Mesendoderm (in vitro differentiated cells): Measurements from ENCODE around the gene TIMP2.
A peak's percentile ranks its signal among the peaks of the same experiment; 100 is the strongest.

ENCODE experiments used
- DNase-seq: peaks from one replicate; pipeline ENCODE4 v3.0.0; 2013
- H2AK5ac ChIP-seq: 2 replicates; pipeline ENCODE4 v1.6.1; 2013; ENCODE audit warnings: low read length, inconsistent platforms
- H2BK120ac ChIP-seq: 2 replicates; pipeline ENCODE4 v1.6.1; 2013; ENCODE audit warnings: low read depth, mild to moderate bottlenecking, low read length, moderate library complexity, mixed read lengths
- H2BK15ac ChIP-seq: replicated peaks from 2 replicates; pipeline ENCODE4 v1.6.1; 2013; ENCODE audit warnings: low read depth, mild to moderate bottlenecking, moderate library complexity
- H2BK5ac ChIP-seq: 2 replicates; pipeline ENCODE4 v1.6.1; 2013; ENCODE audit warnings: low read length, inconsistent platforms
- H3K18ac ChIP-seq: 2 replicates; pipeline ENCODE4 v1.6.1; 2013; ENCODE audit warnings: mild to moderate bottlenecking, low read length, mixed read lengths
- H3K23ac ChIP-seq: one replicate; pipeline ENCODE4 v1.6.1; 2013; ENCODE audit warnings: low read length
- H3K27ac ChIP-seq: 2 replicates; pipeline ENCODE4 v1.5.1; 2013; ENCODE audit warnings: low read depth, mild to moderate bottlenecking, inconsistent platforms, low read length, moderate library complexity
- H3K27me3 ChIP-seq: 2 replicates; pipeline ENCODE4 v1.6.1; 2013; ENCODE audit warnings: low read length, control low read depth, mild to moderate bottlenecking, inconsistent platforms; ENCODE audit not compliant: insufficient read depth, poor library complexity
- H3K36me3 ChIP-seq: 2 replicates; pipeline ENCODE4 v1.6.1; 2013; ENCODE audit warnings: low read length, inconsistent platforms; ENCODE audit not compliant: control insufficient read depth, insufficient read depth
- H3K4ac ChIP-seq: one replicate; pipeline ENCODE4 v1.6.1; 2013; ENCODE audit warnings: low read depth, mild to moderate bottlenecking, low read length, moderate library complexity
- H3K4me1 ChIP-seq: 2 replicates; pipeline ENCODE4 v1.6.1; 2013; ENCODE audit warnings: low read depth, low read length, inconsistent platforms; ENCODE audit not compliant: control insufficient read depth
- H3K4me2 ChIP-seq: 2 replicates; pipeline ENCODE4 v1.6.1; 2013; ENCODE audit warnings: low read length
- H3K4me3 ChIP-seq: 2 replicates; pipeline ENCODE4 v1.5.1; 2013; ENCODE audit warnings: mild to moderate bottlenecking, low read length
- H3K56ac ChIP-seq: one replicate; pipeline ENCODE4 v1.6.1; 2013; ENCODE audit warnings: low read length
- H3K79me1 ChIP-seq: 2 replicates; pipeline ENCODE4 v1.6.1; 2013; ENCODE audit warnings: low read length, inconsistent platforms
- H3K79me2 ChIP-seq: 2 replicates; pipeline ENCODE4 v1.6.1; 2013; ENCODE audit warnings: mild to moderate bottlenecking, low read length; ENCODE audit not compliant: control insufficient read depth, insufficient read depth
- H3K9ac ChIP-seq: 2 replicates; pipeline ENCODE4 v1.6.1; 2013; ENCODE audit warnings: low read length, inconsistent platforms
- H4K5ac ChIP-seq: one replicate; pipeline ENCODE4 v1.6.1; 2013; ENCODE audit warnings: low read length
- H4K8ac ChIP-seq: one replicate; pipeline ENCODE4 v1.6.1; 2013; ENCODE audit warnings: low read depth, mild to moderate bottlenecking, control low read depth, low read length, moderate library complexity
- WGBS: extraction: QIAGEN DNeasy Blood & Tissue Kit; methylation state at CpG from one replicate; pipeline ENCODE4 v1.1.7; 2013; ENCODE audit warnings: low lambda C conversion rate, missing lambda C conversion rate; ENCODE audit not compliant: insufficient coverage; ENCODE audit errors: extremely low coverage; 5-methylcytosine and 5-hydroxymethylcytosine counted together

Gene TIMP2

GRCh38 chr17:78918979-78919378, 6.2 kb downstream of the TIMP2 start:
- no CpG with 5 or more reads among the region's 14 CpGs for WGBS
- DNase-seq, result no peak
- H3K4me2 ChIP-seq, result no peak overlapping the region

GRCh38 chr17:78917451-78918275, 7.5 kb downstream of the TIMP2 start:
- Histone ChIP-seq H3K9ac (no peak overlapping the region), H3K4me2 (no peak overlapping the region), H2BK15ac (no peak overlapping the region), H3K36me3 (no peaks in the 10 kb centered on the region), H3K4me1 (peaks cover 6% of the 10 kb centered on the region), H3K4ac (no peak overlapping the region), H2BK5ac (no peak overlapping the region), H4K8ac (no peak overlapping the region), H4K5ac (no peak overlapping the region), H3K27ac (no peak overlapping the region), H3K79me2 (peaks cover 4% of the 10 kb centered on the region), H3K4me3 (no peak overlapping the region), H3K79me1 (peaks cover 9% of the 10 kb centered on the region), H3K27me3 (no peaks in the 10 kb centered on the region), H3K56ac (no peak overlapping the region), H2AK5ac (no peak overlapping the region), H3K23ac (no peak overlapping the region), H3K18ac (no peak overlapping the region), H2BK120ac (no peak overlapping the region)
- no peak for DNase-seq
- no CpG with 5 or more reads among the region's 21 CpGs for WGBS

More at GRCh38 chr17:78918979-78919378, 6.2 kb downstream of the TIMP2 start:
- Histone ChIP-seq H3K56ac (no peak overlapping the region), H4K8ac (no peak overlapping the region), H4K5ac (no peak overlapping the region), H3K79me1 (peaks cover 11% of the 10 kb centered on the region), H3K79me2 (peaks cover 4% of the 10 kb centered on the region), H3K4me3 (no peak overlapping the region), H3K27ac (no peak overlapping the region), H3K27me3 (no peaks in the 10 kb centered on the region), H2AK5ac (no peak overlapping the region), H2BK5ac (no peak overlapping the region), H3K23ac (no peak overlapping the region), H3K18ac (no peak overlapping the region), H2BK120ac (no peak overlapping the region), H3K36me3 (no peaks in the 10 kb centered on the region), H3K4ac (no peak overlapping the region), H3K9ac (no peak overlapping the region), H3K4me1 (peaks cover 6% of the 10 kb centered on the region), H2BK15ac (no peak overlapping the region)

GRCh38 chr17:78915872-78916632, 9.1 kb downstream of the TIMP2 start:
- DNase-seq, result peak; percentile 57
- peaks cover 8% of the 10 kb centered on the region for H3K79me1 ChIP-seq
- WGBS, result no CpG with 5 or more reads among the region's 17 CpGs
- H4K8ac ChIP-seq, result no peak overlapping the region
- H3K9ac ChIP-seq, result no peak overlapping the region
- no peak overlapping the region for H3K4me2 ChIP-seq
- no peak overlapping the region for H2BK15ac ChIP-seq
- peak overlapping the region; percentile 12 for H3K56ac ChIP-seq
- no peaks in the 10 kb centered on the region for H3K27me3 ChIP-seq
- no peak overlapping the region for H3K4ac ChIP-seq
- H2AK5ac ChIP-seq, result no peak overlapping the region
- peaks cover 1% of the 10 kb centered on the region for H3K79me2 ChIP-seq
- no peak overlapping the region for H3K18ac ChIP-seq
- H3K23ac ChIP-seq, result no peak overlapping the region
- H4K5ac ChIP-seq, result no peak overlapping the region
- H3K36me3 ChIP-seq, result no peaks in the 10 kb centered on the region
- no peak overlapping the region for H3K4me3 ChIP-seq
- H3K4me1 ChIP-seq, result peaks cover 6% of the 10 kb centered on the region
- H3K27ac ChIP-seq, result no peak overlapping the region
- no peak overlapping the region for H2BK120ac ChIP-seq
- no peak overlapping the region for H2BK5ac ChIP-seq

GRCh38 chr17:78913115-78913514, 12.1 kb downstream of the TIMP2 start:
- no peak overlapping the region for H3K56ac ChIP-seq
- no peaks in the 10 kb centered on the region for H3K27me3 ChIP-seq
- no peak overlapping the region for H3K27ac ChIP-seq
- H4K5ac ChIP-seq, result no peak overlapping the region
- no peak overlapping the region for H3K23ac ChIP-seq
- H4K8ac ChIP-seq, result no peak overlapping the region
- no peak for DNase-seq
- no CpG with 5 or more reads among the region's 15 CpGs for WGBS
- H3K4ac ChIP-seq, result no peak overlapping the region
- H2BK15ac ChIP-seq, result no peak overlapping the region
- peaks cover 6% of the 10 kb centered on the region for H3K4me1 ChIP-seq
- H3K79me1 ChIP-seq, result peaks cover 5% of the 10 kb centered on the region
- H2BK5ac ChIP-seq, result no peak overlapping the region
- H3K36me3 ChIP-seq, result no peaks in the 10 kb centered on the region
- H3K18ac ChIP-seq, result no peak overlapping the region
- H3K79me2 ChIP-seq, result no peaks in the 10 kb centered on the region
- H3K4me3 ChIP-seq, result no peak overlapping the region
- no peak overlapping the region for H2BK120ac ChIP-seq
- no peak overlapping the region for H2AK5ac ChIP-seq
- H3K4me2 ChIP-seq, result no peak overlapping the region
- H3K9ac ChIP-seq, result no peak overlapping the region

- Histone ChIP-seq H3K4me1 (peaks cover 6% of the 10 kb centered on the region), H4K8ac (no peak overlapping the region), H4K5ac (no peak overlapping the region), H3K79me2 (no peaks in the 10 kb centered on the region), H3K79me1 (peaks cover 3% of the 10 kb centered on the region), H3K9ac (no peak overlapping the region), H3K36me3 (no peaks in the 10 kb centered on the region), H3K4me2 (no peak overlapping the region), H3K27ac (no peak overlapping the region), H3K4me3 (no peak overlapping the region), H3K27me3 (no peaks in the 10 kb centered on the region), H2AK5ac (no peak overlapping the region), H2BK15ac (no peak overlapping the region), H2BK5ac (no peak overlapping the region), H2BK120ac (no peak overlapping the region), H3K23ac (no peak overlapping the region), H3K56ac (no peak overlapping the region), H3K18ac (no peak overlapping the region), H3K4ac (no peak overlapping the region)
- no peak for DNase-seq
- no CpG with 5 or more reads among the region's 8 CpGs for WGBS
These were observed 13.1 kb downstream of the TIMP2 start for GRCh38 chr17:78912082-78912481.
